MG63 (cell line): Measurements from ENCODE around the gene KRT6C. TPM values are rescaled to one million over a fixed set of nuclear protein-coding genes. Genes with fewer than 3 reads are reported as not detected.

ENCODE experiments used
- DNase-seq: peaks from one replicate; pipeline ENCODE4 v3.0.0-alpha.2; 2020
- H3K27me3 ChIP-seq: fragments of 250-450 bp; sonication (Bioruptor Pico); 2 replicates; pipeline ENCODE4 v1.5.1; 2020; ENCODE audit warnings: mild to moderate bottlenecking, moderate library complexity
- H3K36me3 ChIP-seq: fragments of 250-450 bp; sonication (Bioruptor Pico); 2 replicates; pipeline ENCODE4 v1.5.1; 2020; ENCODE audit warnings: mild to moderate bottlenecking, moderate library complexity
- H3K4me3 ChIP-seq: fragments of 250-450 bp; sonication (Bioruptor Pico); 2 replicates; pipeline ENCODE4 v1.5.1; 2020; ENCODE audit warnings: mild to moderate bottlenecking, moderate library complexity
- H3K9me3 ChIP-seq: fragments of 250-450 bp; sonication (Bioruptor Pico); 2 replicates; pipeline ENCODE4 v1.5.1; 2020; ENCODE audit warnings: mild to moderate bottlenecking, moderate library complexity
- total RNA-seq: library from RNA; depleted of rRNA; stranded (reverse); fragments of >200 nt; shearing (Covaris generic); gene quantifications from 2 replicates; pipeline ENCODE4 v1.2.3, GENCODE V29; 2014; ENCODE audit warnings: low replicate concordance; rRNA removed

KRT6C gene
- total RNA-seq, 1 experiment from 2014 or later = not detected

DNA sequence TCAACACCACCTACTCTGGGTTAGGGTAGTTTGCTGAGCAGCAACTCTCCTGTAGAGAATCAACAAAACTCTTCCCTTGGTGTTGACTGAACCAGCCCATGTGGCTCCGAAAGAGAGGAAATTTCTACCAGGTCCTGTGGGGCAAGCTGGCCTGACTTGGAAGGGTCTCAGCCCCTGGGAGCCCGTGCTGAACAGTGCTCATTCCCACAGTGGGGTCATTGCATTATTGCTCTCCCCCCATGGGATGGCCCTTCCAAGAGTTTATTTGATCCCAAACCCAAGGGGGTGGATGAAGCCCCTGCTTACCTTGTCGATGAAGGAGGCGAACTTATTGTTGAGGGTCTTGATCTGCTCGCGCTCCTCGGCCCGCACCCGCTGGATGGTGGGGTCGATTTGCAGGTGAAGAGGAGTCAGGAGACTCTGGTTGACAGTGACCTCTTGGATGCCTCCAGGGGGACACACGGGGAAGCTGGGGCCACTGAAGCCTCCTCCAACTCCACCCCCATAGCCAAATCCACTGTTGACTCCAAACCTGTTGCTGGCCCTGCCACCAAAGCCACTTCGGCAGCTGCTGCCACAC is 40.0 kb downstream of the KRT6C start:
- no peaks in the 10 kb centered on the region for H3K36me3 ChIP-seq
- DNase-seq = no peak
- H3K9me3 ChIP-seq = no peaks in the 10 kb centered on the region
- H3K27me3 ChIP-seq = peaks cover 6% of the 10 kb centered on the region
- no peak overlapping the region for H3K4me3 ChIP-seq

- H3K36me3 ChIP-seq = no peaks in the 10 kb centered on the region
- H3K4me3 ChIP-seq = no peak overlapping the region
- peaks cover 6% of the 10 kb centered on the region for H3K27me3 ChIP-seq
- no peak for DNase-seq
- H3K9me3 ChIP-seq = no peaks in the 10 kb centered on the region
Measured at GRCh38 chr12:52432559-52433207, 40.9 kb downstream of the KRT6C start.

DNA sequence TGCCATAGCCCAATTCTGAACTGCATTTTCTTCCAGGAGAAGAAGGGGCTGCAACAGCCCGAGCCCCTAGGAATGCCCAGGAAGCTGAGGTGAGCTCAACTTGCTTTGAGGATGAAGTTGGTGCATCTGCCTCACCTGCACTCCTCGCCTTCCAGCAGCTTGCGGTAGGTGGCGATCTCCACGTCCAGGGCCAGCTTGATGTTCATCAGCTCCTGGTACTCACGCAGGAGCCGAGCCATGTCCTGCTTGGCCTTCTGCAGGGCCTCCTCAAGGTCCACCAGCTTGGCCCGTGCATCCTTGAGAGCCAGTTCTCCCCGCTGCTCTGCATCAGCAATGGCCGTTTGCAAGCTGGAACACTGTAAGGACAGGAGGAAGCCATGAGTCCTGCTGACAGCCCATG is 45.5 kb downstream of the KRT6C start:
- DNase-seq = no peak
- no peaks in the 10 kb centered on the region for H3K9me3 ChIP-seq
- H3K36me3 ChIP-seq = no peaks in the 10 kb centered on the region
- H3K27me3 ChIP-seq = peaks cover 6% of the 10 kb centered on the region
- H3K4me3 ChIP-seq = no peak overlapping the region

DNA sequence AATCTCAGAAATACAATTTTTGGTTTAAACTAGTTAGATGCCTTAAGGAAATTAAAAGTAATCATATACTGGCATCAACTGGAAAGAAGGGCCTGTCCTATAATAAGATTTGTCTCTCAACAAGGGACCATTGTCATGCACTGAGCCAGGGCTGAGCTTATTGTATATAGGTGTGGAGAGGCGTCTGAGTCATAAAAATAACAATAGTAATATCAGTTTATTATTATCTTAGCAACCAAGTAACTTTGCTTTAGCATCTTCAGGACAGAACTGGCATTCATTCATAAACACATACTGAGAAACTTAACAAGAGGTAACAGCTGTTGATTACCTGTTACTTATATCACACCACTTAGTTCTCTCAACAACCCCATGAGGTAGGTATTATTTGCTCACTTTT is 46.5 kb downstream of the KRT6C start:
- H3K36me3 ChIP-seq = no peaks in the 10 kb centered on the region

GRCh38 chr12:52426034-52426433 is 47.6 kb downstream of the KRT6C start:
- DNase-seq = no peak
- H3K27me3 ChIP-seq = peaks cover 3% of the 10 kb centered on the region
- H3K9me3 ChIP-seq = no peaks in the 10 kb centered on the region
- H3K36me3 ChIP-seq = no peaks in the 10 kb centered on the region
- no peak overlapping the region for H3K4me3 ChIP-seq

More for the DNA sequence above, 46.5 kb downstream of the KRT6C start:
- Histone ChIP-seq H3K9me3 (no peaks in the 10 kb centered on the region), H3K4me3 (no peak overlapping the region), H3K27me3 (peaks cover 6% of the 10 kb centered on the region)
- DNase-seq = no peak

DNA sequence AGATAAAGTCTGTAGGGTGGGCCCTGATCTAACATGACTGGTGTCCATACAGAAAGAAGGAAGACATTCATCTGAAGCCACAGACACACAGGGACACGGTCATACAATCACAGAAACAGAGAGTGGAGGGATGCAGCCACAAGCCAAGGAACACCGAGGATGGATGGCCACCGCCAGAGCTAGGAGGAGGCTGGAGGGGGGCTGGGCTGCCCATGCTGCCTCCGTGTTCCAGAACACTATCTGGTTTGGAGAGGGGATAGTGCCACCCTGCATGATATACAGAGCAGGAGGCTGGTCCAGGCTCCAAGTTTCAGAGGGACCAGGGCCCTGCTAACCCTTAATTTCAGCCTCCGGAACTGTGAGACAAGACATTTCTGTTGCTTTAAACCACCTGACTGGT is 48.1 kb downstream of the KRT6C start:
- no peak for DNase-seq
- peaks cover 2% of the 10 kb centered on the region for H3K27me3 ChIP-seq

DNA sequence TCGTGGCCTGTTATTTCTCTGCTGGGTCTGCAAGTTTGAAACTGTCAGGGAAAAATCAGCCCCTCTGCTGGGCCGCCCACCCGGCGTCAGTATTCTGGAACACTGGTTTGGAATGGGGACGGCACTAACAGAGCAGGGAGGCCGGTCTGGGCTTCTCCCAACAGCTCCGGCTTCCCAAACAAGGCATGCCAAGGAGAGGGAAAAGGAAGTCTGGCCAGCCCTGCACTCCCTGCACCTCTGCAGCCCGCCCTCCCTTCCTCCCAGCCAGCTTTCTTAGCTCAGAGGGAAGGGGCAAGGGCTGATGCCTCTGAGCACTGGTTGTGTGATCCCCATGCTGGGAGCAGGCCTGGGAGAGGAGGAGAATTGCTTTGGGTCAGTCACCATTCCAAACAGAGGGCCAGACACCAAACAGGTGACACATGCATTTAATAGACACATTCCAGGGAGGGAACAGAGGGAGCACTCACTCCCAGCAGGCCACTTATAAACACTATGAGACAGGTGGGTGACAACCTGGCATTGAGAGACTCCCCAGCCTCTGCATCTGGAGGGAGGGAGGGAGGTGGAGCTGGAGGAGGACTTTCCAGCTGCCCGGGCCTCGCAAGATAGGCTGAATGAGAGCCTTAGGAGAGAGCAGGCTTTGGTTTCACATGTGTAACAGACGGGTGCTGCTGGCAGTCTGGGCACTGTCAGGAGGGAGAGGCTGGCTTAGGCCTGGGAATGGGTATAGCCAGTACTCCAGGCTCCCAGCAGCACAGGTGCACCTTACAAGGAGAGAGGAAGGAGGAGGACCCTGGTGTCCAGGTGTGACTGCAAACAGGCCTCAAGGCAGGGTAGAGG is 49.7 kb downstream of the KRT6C start:
- DNase-seq = no peak
- Histone ChIP-seq H3K36me3 (no peaks in the 10 kb centered on the region), H3K4me3 (no peak overlapping the region), H3K9me3 (no peaks in the 10 kb centered on the region), H3K27me3 (no peaks in the 10 kb centered on the region)

More for the DNA sequence above, 48.1 kb downstream of the KRT6C start:
- no peaks in the 10 kb centered on the region for H3K36me3 ChIP-seq
- no peak overlapping the region for H3K4me3 ChIP-seq
- H3K9me3 ChIP-seq = no peaks in the 10 kb centered on the region

- Histone ChIP-seq H3K4me3 (no peak overlapping the region), H3K27me3 (no peaks in the 10 kb centered on the region), H3K36me3 (no peaks in the 10 kb centered on the region), H3K9me3 (no peaks in the 10 kb centered on the region)
- DNase-seq = no peak
Measured at GRCh38 chr12:52423035-52423434, 50.6 kb downstream of the KRT6C start.

GRCh38 chr12:52419656-52420055 is 53.9 kb downstream of the KRT6C start:
- no peaks in the 10 kb centered on the region for H3K27me3 ChIP-seq
- no peak for DNase-seq
- no peaks in the 10 kb centered on the region for H3K9me3 ChIP-seq
- H3K36me3 ChIP-seq = no peaks in the 10 kb centered on the region
- H3K4me3 ChIP-seq = no peak overlapping the region

DNA sequence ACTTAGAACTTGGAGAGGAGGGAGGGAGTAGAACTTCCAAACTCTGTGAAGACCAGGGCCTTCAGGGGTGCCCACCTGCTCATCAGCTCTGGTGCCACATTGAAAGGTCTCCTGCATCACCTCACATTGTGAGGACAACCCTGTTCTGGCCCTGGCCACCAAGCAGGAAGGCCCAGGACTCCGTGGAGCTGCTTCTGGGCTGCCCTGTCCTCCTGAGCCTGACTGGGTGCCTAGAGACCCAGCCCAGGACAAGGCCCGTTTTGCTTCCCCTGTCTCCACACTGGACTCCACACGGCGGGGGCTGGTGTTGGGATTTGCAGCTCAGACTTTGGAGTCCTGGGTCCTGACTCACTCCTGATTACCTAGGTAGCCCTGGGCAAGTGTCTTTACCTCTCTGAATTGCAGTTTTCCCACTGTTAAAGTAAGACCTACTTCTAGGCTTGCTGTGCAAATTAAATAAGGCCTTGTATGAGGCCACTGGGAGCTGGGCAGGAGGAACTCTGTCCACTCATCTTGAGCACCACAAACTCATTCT is 55.0 kb downstream of the KRT6C start:
- no peaks in the 10 kb centered on the region for H3K27me3 ChIP-seq
- H3K36me3 ChIP-seq = no peaks in the 10 kb centered on the region
- no peak for DNase-seq
- H3K9me3 ChIP-seq = no peaks in the 10 kb centered on the region
- H3K4me3 ChIP-seq = no peak overlapping the region

Other genes starting within 250 kb of the KRT6C start
- 163 and 302 TPM in 2 replicates for gene KRT7, start 240.6 kb downstream of the KRT6C start, total RNA-seq
- gene KRT86, start 199.2 kb downstream of the KRT6C start, total RNA-seq = 13.3 and 13.6 TPM in 2 replicates
- 2.2 and 3.8 TPM in 2 replicates for gene KRT81, start 182.3 kb downstream of the KRT6C start, total RNA-seq
- not detected in 2 replicates for gene KRT83, start 152.4 kb downstream of the KRT6C start, total RNA-seq
- not detected in 2 replicates for gene KRT85, start 106.3 kb downstream of the KRT6C start, total RNA-seq
- not detected in 2 replicates for gene KRT84, start 88.2 kb downstream of the KRT6C start, total RNA-seq
- not detected in 2 replicates for gene KRT82, start 67.5 kb downstream of the KRT6C start, total RNA-seq
- gene KRT75, start 39.4 kb downstream of the KRT6C start, total RNA-seq = not detected in 2 replicates
- gene KRT6B, start 21.7 kb downstream of the KRT6C start, total RNA-seq = not detected in 2 replicates
- not detected in 2 replicates for gene KRT6A, start 19.5 kb upstream of the KRT6C start, total RNA-seq
- gene KRT5, start 46.6 kb upstream of the KRT6C start, total RNA-seq = 0.23 TPM in 1 of 2 replicates, not detected in the other
- not detected in 2 replicates for gene KRT71, start 79.3 kb upstream of the KRT6C start, total RNA-seq
- not detected in 2 replicates for gene KRT74, start 100.0 kb upstream of the KRT6C start, total RNA-seq
- not detected in 2 replicates for gene KRT72, start 127.7 kb upstream of the KRT6C start, total RNA-seq
- not detected in 2 replicates for gene KRT73, start 144.8 kb upstream of the KRT6C start, total RNA-seq
- gene KRT2, start 178.4 kb upstream of the KRT6C start, total RNA-seq = not detected in 2 replicates
- gene KRT1, start 206.6 kb upstream of the KRT6C start, total RNA-seq = not detected in 2 replicates
- gene KRT77, start 229.7 kb upstream of the KRT6C start, total RNA-seq = not detected in 2 replicates